Nephron progenitor cell (in vitro differentiated cells): ENCODE measurements around the gene C12orf42.

Experiments
- DNase-seq: peaks from one replicate; pipeline ENCODE4 v3.0.0; 2021
- H3K27ac Mint-ChIP-seq: 2 replicates; pipeline ENCODE4 v1.8.0; 2021; ENCODE audit warnings: mild to moderate bottlenecking, moderate library complexity, mixed read lengths
- H3K27me3 Mint-ChIP-seq: 2 replicates; pipeline ENCODE4 v1.8.0; 2021; ENCODE audit warnings: mild to moderate bottlenecking, low read depth, mixed read lengths; ENCODE audit not compliant: poor library complexity
- H3K36me3 Mint-ChIP-seq: 2 replicates; pipeline ENCODE4 v1.8.0; 2021; ENCODE audit warnings: low read depth, mixed read lengths
- H3K4me1 Mint-ChIP-seq: 2 replicates; pipeline ENCODE4 v1.8.0; 2021; ENCODE audit warnings: mixed read lengths
- H3K4me3 Mint-ChIP-seq: 2 replicates; pipeline ENCODE4 v1.8.0; 2021; ENCODE audit warnings: mild to moderate bottlenecking, moderate library complexity, mixed read lengths
- H3K9me3 Mint-ChIP-seq: 2 replicates; pipeline ENCODE4 v1.8.0; 2021; ENCODE audit warnings: mild to moderate bottlenecking, moderate library complexity, mixed read lengths
- TF ChIP-seq, protein P1 (sequence below): fragments of 200-600 bp; sonication (generic); IDR thresholded peaks from 2 replicates; pipeline ENCODE4 v1.5.0; 2021; ENCODE audit warnings: antibody characterized with exemption

C12orf42 gene

DNA sequence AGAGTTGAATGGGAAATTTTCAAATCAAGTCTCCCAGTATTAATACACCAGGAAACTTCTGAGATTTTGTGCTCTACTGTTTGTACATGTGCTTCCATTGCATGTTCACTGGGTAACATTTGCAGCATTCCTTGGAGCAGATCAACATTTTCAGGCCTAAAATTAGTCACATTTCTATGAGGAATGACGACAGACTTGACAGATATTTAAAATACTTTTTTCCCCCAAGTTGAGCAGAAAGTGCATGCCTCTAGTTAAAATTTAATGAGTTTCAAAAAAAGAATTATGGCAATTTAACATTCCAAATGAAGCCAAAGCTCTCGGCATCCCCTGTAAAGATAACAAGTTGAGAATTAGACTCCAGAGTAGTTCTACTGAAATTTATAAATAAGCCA is 72.3 kb downstream of the C12orf42 start:
- Mint-ChIP-seq H3K27ac (no peak overlapping the region), H3K4me1 (peaks cover 36% of the 10 kb centered on the region), H3K36me3 (peaks cover 21% of the 10 kb centered on the region), H3K4me3 (peak overlapping the region; percentile 18), H3K27me3 (peaks cover 20% of the 10 kb centered on the region), H3K9me3 (peaks cover 46% of the 10 kb centered on the region)
- DNase-seq, result no peak
- TF ChIP-seq, protein P1, sequence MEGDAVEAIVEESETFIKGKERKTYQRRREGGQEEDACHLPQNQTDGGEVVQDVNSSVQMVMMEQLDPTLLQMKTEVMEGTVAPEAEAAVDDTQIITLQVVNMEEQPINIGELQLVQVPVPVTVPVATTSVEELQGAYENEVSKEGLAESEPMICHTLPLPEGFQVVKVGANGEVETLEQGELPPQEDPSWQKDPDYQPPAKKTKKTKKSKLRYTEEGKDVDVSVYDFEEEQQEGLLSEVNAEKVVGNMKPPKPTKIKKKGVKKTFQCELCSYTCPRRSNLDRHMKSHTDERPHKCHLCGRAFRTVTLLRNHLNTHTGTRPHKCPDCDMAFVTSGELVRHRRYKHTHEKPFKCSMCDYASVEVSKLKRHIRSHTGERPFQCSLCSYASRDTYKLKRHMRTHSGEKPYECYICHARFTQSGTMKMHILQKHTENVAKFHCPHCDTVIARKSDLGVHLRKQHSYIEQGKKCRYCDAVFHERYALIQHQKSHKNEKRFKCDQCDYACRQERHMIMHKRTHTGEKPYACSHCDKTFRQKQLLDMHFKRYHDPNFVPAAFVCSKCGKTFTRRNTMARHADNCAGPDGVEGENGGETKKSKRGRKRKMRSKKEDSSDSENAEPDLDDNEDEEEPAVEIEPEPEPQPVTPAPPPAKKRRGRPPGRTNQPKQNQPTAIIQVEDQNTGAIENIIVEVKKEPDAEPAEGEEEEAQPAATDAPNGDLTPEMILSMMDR, result no peak

DNA sequence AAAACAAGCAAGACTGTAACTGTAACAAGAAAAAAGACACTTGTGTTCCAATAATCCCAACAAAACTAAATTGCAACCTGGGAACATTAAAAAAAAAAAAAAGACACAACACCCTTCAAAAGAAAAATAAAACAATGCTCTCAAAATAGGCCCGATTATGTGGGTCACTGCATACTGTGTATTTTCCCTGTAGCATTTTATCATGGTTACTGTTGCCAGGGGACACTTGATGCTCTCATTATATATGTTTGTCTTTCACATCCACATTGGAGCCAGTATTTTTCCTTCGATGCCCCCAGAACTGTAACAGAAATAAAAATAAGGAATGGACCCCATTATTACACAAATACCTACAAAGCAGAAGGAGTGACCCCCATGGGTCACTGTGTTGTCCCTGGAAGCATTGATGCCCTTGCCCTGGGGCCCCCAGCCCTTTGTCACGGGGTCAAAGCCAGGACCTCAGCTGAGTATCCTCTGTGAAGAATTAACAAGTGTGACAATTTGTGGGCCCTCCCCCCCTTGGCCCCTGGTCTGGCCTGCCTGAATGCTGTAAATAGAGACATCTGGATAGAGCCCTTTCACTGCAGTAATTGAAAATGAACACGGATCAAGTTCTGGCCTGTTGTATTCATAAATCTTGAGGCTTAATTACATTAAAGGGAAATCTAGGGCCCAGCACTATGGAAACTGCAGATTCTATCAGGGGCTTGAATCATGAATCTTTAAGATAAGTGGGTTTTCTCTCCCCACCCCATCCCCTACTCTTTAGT is 72.8 kb downstream of the C12orf42 start:
- H3K4me1 Mint-ChIP-seq, result peaks cover 36% of the 10 kb centered on the region
- H3K27ac Mint-ChIP-seq, result no peak overlapping the region
- peaks cover 16% of the 10 kb centered on the region for H3K27me3 Mint-ChIP-seq
- H3K36me3 Mint-ChIP-seq, result peaks cover 17% of the 10 kb centered on the region
- TF ChIP-seq, protein P1, result no peak
- H3K4me3 Mint-ChIP-seq, result peak overlapping the region; percentile 22
- DNase-seq, result peak; percentile 70
- H3K9me3 Mint-ChIP-seq, result peaks cover 40% of the 10 kb centered on the region

DNA sequence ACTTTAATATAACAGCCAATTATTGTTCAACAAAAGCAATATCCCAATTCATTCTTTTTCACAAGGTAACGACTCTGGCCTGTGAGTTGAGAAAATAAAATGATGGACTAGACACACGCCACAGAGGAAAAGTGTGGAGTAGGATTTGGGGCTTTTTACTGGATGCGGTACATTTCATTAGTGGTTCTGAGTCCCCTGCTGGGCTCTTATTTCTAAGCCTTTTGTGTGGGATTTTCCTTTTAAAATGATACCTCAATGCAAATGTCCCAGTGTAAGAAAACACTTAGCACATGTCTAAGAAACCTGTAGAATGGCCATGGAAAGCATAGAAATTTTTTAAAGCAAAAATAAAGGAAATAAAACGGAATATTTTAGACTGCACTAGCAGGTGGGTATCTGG is 73.4 kb downstream of the C12orf42 start:
- H3K27ac Mint-ChIP-seq, result peak overlapping the region; percentile 14
- peaks cover 11% of the 10 kb centered on the region for H3K36me3 Mint-ChIP-seq
- H3K9me3 Mint-ChIP-seq, result peaks cover 34% of the 10 kb centered on the region
- peak overlapping the region; percentile 22 for H3K4me3 Mint-ChIP-seq
- TF ChIP-seq, protein P1, result no peak
- peaks cover 36% of the 10 kb centered on the region for H3K4me1 Mint-ChIP-seq
- peaks cover 11% of the 10 kb centered on the region for H3K27me3 Mint-ChIP-seq
- DNase-seq, result no peak

DNA sequence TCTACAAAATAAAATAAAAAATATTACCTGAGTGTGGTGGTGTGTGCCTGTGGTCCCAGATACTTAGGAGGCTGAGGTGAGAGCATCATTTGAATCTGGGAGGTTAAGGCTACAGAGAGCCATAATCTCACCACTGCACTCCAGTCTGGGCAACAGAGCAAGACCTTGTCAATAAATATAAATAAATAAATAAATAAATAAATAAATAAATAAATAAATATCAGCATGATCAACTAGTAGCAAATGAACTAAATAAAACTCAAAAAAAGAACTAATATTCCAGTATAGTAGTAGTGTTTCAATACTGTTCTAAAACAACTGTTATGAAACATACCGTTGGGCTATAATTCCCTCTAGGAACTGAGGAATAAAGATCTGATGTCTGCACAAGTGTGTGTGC is 74.4 kb downstream of the C12orf42 start:
- no peak for DNase-seq
- peaks cover 4% of the 10 kb centered on the region for H3K27me3 Mint-ChIP-seq
- H3K4me1 Mint-ChIP-seq, result peaks cover 36% of the 10 kb centered on the region
- peaks cover 25% of the 10 kb centered on the region for H3K9me3 Mint-ChIP-seq
- TF ChIP-seq, protein P1, result no peak
- H3K36me3 Mint-ChIP-seq, result peaks cover 5% of the 10 kb centered on the region
- no peak overlapping the region for H3K27ac Mint-ChIP-seq
- H3K4me3 Mint-ChIP-seq, result no peak overlapping the region

DNA sequence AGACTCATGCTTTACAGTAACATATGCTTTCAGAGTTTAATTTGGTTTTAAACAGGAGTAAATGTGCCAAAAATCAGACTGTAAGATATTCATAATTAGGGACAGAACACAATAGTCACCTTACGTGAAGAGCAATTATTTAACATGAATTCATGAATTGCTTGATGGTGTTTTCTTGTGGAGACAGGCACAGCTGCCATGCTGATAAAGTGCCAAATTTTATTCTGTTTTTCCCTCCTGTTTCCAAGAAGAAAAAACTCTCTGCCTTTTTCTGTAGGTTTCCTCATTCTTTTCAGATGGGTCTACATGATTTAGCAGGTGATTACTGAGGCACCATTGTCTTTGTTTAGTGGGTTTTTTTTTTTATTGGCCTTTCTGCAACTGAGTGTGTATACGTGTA is 80.1 kb downstream of the C12orf42 start:
- H3K27ac Mint-ChIP-seq, result no peak overlapping the region
- no peaks in the 10 kb centered on the region for H3K27me3 Mint-ChIP-seq
- TF ChIP-seq, protein P1, result no peak
- H3K4me1 Mint-ChIP-seq, result no peaks in the 10 kb centered on the region
- H3K9me3 Mint-ChIP-seq, result peaks cover 9% of the 10 kb centered on the region
- no peak for DNase-seq
- H3K36me3 Mint-ChIP-seq, result no peaks in the 10 kb centered on the region
- H3K4me3 Mint-ChIP-seq, result no peak overlapping the region

DNA sequence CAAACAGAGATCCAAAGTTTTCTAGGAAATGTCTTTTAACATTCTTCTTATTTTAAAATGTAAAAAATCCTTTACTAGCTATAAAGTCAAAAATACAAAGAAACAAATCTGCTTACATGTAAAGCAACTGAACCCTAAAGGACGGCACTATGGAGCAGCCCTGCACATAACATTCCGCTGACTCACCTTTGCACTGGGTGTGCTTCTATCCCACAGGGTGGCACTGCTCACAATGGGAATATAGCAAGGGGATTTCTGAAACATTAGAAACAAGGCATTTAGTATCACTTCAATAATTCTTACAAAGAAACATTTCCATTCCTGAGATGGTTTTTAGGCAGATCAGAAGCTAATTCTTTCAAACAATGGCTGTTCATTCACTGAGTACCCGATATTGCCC is 94.3 kb downstream of the C12orf42 start:
- no peaks in the 10 kb centered on the region for H3K9me3 Mint-ChIP-seq
- TF ChIP-seq, protein P1, result no peak
- DNase-seq, result no peak
- H3K36me3 Mint-ChIP-seq, result no peaks in the 10 kb centered on the region
- H3K27me3 Mint-ChIP-seq, result peaks cover under 1% of the 10 kb centered on the region
- peaks cover 14% of the 10 kb centered on the region for H3K4me1 Mint-ChIP-seq
- no peak overlapping the region for H3K4me3 Mint-ChIP-seq
- no peak overlapping the region for H3K27ac Mint-ChIP-seq
